ENCODE results near the gene PTGES2. TPM values are rescaled to one million over a fixed set of nuclear protein-coding genes. Genes with fewer than 3 reads are reported as not detected.

The PTGES2 gene
- total RNA-seq, 1 donor from 2014 or later: 80.0 TPM

DNA sequence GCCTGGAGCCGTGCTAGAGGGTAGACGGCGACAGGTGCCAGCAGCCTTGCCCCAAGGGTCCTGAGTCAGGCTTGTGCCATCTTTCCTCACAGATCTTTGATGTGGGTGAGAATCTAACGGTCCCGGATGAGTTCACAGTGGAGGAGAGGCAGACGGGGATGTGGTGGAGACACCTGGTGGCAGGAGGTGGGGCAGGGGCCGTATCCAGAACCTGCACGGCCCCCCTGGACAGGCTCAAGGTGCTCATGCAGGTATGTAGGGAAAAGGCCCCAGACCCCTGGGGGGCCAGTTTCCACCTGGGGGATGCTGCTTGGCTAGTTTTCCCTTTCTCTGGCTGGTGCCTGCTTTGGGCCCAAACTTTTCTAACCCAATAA is 24.0 kb downstream of the PTGES2 start:
- DNase-seq (ENCODE audit: low read depth): no peak

DNA sequence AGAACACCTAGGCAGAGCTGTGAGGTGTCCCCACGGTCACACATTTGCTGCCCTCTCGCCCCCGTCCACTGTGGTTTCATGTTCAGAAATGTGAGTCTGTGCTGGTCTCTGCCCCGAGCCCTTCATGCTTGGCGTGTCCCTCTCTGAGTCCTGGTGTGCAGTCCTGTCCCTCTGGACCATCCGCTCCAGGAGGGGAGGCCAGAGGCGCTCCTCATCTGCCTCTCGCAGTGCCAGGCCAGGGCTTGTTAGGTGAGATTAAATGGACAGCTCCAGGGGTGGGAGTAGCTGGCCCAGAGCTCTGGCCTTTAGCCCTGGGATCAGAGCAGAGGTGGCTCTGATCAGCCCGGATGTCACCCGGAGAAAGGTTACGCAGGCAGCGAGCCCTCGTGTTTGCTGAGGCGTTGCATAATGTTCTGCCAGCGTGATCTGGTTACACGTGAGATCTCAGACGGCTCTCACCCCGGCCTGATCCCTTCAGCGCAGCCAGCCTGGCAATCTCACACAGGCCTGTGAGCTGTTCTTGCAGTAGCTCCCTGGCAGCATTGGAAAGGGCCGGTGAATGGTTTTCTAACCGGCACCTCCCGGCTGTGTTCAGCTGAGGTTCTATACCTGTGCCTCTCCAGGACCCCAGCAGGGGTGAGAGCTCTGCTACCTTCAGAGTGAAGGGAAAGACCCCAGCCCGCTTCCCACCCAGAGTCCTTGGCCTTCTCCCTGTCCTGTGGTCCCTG is 24.5 kb downstream of the PTGES2 start:
- DNase-seq (ENCODE audit: low read depth): no peak

DNA sequence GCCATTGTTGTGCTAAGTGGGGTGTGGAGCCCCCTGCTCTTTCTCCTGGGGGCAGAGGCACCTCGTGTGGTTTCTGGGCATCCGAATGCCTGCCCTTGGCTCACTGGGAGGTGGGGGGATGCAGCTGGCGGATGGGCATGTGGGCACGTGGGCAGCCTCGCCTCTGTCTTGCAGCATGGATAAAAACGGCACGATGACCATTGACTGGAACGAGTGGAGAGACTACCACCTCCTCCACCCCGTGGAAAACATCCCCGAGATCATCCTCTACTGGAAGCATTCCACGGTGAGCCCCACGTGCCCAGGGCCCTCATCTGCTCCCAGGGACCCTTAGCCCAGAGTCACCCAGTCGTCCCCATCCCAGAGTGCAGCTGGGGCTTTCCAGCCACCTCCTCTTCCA is 25.3 kb downstream of the PTGES2 start:
- no peak for DNase-seq (ENCODE audit: low read depth)

DNA sequence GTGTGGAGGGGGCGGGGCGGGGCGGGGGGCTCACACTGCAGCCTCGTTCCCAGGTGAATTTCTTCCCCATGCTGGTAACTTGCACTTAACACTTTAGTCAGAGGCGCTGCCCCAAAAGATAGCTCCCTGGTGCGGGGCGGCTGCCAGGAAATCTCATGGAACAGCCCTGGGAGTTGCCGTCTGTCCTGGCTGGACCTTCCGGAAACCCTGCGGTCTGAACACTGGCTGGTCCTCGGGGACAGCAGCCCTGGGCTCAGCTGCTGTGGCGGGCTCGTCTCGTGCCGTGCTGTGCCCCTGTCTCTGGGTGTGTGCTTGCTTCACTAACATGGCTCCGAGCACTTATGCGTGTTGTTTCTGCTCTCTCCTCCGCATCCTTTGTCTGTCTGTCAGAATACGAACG is 25.8 kb downstream of the PTGES2 start:
- DNase-seq (ENCODE audit: low read depth): no peak

DNA sequence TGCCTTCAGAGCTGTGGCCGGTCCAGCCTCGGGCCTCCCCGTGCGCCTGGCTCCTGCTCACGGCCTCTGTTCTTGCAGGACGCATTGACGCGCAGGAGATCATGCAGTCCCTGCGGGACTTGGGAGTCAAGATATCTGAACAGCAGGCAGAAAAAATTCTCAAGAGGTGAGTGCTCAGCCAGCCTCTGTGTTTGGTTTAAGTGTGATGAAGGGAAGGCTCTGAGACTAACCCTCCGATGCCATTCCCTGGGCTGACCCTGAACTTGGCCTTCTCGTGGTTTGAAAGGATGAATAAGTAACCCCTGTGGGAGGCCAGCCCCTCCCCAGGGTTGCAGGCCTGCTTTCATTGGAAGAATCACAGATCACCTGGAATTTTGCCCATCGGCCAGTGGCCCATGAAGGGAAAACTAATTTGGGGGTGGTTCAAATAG is 26.3 kb downstream of the PTGES2 start:
- peak; percentile 84 for DNase-seq (ENCODE audit: low read depth)

DNA sequence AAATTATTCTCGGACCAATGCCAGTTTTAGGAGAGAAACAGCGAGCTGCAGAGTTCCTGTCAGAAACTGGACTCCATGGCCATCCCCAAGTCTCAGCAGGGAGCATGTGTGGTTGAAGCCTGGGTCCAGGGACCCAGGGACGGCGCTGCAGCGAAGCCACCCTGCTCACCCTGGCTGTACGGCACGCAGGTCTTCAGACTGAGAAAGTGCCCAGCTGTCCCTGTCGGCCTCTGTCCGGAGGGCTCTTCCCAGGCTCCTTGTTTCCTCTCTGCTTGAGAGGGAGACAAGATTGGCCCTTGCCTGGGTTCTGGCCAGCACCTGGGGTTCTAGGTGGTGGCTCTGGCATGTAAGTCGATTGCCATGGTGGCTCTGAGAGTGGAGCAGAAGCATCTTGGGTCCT is 26.9 kb downstream of the PTGES2 start:
- no peak for DNase-seq (ENCODE audit: low read depth)

DNA sequence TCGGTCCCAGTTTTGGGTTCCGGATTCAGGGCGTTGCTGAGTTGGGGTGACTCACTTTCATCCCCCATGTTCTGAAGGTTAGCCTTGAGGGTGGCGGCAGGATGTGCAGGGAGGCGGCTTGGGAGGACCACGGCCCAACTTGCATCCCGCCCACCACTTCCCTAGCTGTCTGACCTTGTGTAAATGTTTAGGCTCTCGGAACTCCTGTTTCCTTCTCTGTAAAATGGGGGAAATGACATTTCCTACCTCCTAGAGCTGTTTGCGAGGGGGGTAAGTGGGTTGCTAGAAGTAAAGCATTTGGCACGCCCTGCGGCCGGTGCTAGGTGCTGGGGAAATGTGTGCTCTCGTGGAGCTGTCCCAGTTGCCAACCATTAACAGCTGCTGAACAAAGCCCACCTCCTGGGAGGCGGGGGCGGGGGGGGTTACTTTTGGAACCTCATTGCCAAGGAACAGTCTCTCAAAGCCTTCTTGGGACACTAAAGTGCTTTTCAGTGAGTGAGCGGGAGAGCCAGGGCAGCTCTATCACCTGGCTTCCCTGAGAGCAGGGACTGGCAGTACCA is 27.5 kb downstream of the PTGES2 start:
- DNase-seq (ENCODE audit: low read depth): no peak

DNA sequence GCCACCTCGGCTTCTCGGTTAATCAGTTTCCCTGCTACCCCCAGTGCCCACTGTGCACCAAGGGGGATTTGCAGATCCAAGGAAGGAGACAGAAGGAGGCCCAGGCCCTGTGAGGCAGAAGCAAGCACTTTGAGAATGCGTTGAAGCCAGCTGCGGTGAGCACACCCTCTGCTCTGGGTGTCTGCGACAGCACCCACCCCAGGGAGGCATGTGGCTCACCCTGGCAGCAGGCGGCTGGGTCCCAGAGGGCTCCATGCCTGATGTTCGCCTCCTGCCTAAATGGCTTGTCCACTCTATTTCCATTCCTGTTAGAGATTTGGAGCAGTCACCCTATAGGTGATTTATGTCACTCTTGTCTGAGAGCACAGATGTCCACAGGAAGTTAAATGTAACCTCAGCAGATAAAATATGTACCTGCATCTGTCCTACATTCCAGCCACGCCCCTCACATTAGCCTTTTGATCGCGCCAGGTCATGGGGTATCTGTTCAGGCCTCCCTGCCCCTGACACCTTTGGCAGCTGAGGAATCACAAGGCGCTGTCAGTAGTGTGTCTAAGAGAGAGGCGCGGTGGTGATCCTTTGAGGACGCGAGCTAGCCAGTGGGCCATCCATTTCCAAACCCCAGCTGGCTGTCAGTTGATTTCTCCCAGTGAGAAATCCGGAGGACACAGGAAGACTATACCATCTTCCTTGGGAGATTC is 28.1 kb downstream of the PTGES2 start:
- peak; percentile 44 for DNase-seq (ENCODE audit: low read depth)

DNA sequence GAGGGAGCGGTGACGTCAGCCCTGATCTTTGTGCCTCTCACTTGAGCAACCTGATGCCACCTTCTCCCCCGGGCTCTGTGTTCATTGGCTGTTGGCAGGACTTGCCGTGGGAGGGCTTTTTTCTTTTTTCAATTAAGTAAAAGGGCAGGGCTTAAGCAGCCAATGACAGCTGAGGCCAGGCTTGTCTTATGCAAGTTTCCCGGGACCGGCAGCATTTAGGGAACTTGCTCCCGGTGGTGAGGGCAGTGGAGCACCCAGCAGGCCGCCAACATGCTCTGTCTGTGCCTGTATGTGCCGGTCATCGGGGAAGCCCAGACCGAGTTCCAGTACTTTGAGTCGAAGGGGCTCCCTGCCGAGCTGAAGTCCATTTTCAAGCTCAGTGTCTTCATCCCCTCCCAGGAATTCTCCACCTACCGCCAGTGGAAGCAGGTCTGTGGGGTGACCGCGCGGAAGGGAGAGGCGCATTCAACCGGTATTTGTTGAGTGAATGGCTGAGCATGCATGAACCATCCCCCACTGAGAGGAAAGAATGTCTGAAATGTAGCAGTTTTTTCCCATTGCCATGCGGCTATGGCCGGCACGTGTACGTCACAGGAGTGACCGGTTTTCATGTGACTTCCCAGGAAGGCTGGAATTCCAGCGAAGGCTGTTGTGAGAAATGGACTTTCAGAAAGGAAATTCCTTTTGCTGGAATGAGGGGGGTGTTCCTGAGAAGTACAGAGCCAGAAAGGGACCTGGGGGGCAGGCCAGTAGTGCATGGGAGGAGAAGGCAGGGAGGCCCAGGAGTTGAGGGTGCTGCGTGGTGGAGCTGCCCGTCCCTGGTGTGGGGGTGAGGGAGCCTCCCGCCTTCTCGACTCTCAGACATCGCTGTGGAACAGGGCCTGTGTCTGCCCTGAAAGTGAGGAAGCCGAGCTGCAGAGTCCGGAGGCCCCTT is 29.0 kb downstream of the PTGES2 start:
- peak; percentile 98 for DNase-seq (ENCODE audit: low read depth)

DNA sequence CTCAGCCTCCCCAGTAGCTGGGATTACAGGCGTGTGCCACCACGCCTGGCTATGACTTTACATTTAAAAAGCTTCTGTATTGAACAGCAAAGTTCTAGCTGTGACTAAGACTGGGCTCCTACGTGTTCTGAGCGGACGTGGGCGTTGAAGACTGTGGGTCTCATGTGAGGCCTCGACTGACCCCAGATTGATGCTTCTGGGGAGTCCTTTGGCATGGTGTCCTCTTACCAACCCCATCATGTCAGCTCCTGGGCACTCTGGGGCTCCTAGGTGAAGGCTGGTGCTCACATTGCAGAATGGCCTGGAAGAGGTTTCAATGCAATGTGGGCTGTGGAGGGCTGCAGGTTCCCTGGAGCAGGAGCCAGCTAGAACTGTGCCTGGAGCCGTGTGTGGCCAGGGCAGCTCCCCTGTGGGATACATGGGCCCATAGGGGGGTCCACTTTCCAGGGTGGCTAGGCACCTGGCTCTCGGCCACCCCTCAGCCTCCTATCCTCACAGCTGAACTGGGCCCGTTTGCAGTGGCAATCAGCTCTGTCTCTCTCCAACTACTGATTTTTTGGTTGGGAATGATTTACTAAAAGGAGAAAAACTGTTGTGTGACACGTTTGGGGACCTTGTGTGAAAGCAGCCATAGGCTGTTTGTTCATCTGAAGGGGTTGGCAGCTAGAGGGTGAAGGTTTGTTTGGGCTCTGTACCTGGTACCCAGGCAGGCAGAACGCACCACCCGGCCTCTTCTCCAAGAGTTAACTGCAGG is 29.8 kb downstream of the PTGES2 start:
- DNase-seq (ENCODE audit: low read depth): no peak

DNA sequence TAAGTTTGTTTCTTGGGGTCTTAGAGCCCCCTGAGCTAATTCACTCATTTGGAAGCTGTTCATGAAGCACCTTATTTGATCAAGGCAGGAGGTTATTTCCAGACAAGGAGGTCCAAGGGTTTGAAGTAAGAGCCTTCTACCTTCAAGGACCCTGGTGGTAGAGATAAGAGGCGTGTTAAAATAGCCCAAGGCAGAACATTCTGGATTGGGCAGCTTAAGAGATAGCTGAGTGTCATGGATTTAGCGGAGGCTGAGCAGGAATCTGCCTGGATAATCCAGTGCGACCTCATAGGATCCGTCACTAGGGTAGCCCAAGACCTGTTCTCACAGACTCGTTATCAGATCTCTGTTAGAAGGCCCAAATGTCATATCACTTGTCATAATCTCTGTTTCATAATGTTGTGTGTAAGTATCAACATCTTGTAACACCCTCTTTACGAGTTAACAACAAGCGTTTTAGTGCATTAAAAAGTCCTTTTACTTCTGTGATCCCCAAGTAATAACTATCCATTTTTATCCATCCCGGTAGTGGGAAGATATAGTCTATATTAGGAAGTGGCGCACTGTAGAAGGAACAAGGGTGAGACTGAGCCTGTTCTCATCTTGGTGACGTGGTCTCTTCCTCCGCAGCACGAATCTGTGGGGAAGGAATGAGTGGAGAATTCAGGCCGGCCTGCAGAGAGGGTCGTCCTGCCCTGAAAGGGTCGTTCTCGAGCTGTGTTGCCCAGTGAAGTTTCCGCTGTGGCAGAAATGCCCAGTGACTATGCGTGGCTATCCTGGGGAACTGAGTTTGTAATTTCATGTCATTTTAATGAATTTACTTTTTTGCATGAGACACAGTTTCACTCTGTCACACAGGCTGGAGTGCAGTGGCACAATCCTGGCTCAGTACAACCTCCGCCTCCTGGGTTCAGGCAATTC is 30.7 kb downstream of the PTGES2 start:
- DNase-seq (ENCODE audit: low read depth): no peak

DNA sequence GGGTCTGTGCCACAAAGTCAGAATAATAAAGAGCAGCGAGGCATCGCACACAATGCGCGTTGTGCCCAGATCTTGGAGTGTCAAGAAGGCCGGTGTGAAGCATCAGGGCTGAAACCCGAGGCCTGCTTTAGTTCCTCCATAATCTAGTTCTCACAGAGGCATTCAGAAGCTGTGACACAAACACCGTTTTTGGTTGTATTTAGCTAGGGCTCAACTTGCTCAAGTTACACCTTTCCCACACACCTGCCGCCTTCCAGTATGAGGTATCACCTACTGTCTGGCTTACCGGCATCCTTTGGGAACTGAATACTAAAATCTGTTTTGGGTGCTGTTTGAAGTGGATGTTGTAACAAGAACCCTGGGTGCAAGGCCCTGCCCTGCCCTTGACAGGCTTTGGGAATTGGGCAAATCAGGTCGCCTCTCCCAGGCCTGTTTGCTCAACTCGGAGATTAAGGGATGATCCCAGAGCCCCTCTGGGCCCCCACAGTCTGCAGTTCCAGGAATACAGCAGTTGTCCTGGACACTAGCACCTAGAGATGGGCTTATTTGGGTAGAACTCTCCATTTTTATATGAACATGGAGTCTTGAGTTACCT is 32.5 kb downstream of the PTGES2 start:
- DNase-seq (ENCODE audit: low read depth): no peak

DNA sequence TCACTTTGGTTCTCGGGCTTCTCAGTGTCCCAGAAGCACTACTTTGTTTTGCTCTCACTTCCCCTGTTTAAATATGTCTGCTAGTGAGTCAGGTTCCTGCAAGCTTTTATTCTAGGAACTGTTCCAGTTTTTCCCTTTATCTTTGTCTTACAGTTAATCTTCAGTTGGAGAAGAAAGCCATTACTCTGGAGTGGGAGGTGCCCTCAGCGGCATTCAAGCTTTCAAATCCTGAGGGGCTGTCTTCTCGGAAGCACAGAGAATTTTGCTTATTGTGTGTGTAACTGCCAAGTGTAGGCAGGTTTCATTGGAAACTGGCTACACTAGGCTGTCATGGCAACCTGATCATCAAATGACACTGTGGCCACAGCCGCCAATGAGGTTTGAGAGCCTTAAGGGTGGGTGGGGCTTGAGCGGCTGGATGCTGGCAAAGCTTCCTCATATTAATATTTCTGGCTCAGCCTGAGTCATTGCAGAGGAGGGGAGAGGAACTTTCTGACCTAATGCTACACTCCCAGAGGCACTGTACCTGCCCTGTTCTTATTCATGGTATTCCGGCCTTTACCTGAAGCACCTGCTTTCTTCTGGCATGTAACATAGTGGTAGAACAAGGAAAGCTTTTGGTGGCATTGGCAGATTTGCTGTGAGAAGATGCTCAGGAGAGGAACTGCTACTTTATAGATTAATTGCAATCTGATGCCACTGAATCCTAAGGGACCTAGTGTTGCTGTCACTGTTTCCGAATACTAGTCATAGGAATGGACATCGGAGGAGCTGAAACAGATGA is 33.2 kb downstream of the PTGES2 start:
- peak; percentile 96 for DNase-seq (ENCODE audit: low read depth)

DNA sequence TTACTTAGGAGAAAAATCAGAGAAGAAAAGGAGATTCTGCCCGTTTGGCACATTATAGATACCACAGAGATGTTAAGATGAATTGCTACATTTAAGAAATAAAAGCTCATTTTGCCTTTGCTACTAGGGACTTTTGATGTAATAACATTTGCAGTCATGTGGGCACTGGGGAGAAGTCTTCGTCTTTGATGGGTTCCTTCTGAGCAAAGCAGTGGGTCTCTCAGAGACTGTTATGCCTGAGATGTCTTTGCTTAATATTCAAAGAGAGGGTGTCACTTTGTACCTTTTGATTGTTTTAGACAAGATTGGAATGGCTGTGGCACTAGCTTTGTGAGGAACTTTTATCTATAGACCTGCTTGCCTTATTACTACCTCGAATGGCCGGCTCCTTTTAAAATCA is 34.5 kb downstream of the PTGES2 start:
- no peak for DNase-seq (ENCODE audit: low read depth)

DNA sequence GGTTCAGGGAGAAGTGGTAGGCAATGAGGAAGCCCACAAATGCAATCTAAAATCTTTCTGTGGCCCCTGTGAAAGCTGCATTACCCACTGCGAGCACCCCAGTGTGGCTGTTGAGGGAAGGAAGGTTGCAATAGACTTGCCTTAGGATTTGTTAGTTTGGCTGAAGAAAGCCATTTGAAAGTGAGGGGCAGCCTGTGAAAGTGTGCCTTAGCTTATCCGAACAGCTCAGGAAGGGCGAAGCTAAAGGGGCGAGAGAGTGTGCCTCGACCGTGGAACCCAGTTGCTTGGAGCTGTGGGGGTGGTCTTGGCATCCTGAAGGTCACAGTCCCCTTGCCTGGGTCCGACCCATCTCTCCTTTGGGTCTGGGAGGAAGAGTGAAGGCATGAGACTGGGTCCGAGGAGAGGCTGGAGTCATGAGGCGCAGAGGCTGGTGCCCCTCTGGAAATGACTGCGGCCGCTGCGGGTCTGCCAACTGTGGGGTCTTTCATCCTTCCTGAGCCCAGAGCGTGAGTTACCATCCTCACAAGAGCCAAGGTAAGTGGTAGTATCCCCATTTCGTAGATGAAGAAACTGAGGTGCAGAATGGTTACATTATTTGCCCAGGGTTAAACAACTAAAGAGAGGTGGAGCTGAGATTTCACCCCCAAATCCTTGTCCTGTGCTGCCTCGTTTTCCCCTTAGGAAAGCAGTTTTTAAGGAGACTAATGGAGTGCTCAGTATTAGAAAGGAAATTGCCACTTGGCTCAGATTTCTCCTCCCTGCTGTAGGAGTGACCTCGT is 35.1 kb downstream of the PTGES2 start:
- no peak for DNase-seq (ENCODE audit: low read depth)

DNA sequence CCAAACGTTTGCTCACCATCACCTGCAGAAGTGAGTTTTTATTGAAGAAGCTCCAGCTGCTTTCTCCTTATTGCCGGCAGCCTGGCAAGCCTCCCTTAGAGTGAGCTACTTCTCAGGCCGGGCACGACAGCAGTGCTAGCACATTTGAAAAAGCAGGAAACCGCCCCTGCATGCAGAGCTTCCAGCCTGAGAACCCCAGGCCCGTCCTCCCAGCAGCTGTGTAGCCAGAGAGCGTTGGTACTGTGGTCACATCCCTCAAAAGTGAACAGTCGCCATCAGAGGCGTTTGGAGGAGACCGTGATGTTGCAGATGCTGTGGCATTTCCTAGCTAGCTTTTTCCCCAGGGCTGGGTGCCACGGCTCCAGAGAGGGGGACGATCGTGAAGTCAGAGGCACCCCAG is 36.0 kb downstream of the PTGES2 start:
- no peak for DNase-seq (ENCODE audit: low read depth)

DNA sequence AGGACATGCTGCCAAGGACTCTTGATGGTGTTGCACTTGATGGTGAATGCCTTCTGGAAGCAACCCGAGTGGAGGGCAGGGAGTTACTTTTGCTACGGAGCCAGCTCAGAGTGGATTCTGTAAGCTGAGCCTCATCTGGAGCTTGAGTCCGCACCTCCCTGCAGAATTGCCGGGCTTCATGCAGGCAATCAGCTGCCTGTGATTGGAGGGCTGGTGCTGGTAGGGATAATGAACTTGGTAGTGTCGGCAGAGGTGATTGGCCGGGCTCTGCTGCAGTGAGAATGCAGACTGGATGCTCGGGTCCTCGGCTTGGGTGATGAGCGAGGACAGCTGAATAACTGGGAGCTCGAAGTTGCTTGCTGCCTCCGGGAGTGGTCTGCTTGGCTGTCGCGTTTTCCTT is 36.4 kb downstream of the PTGES2 start:
- DNase-seq (ENCODE audit: low read depth): no peak

DNA sequence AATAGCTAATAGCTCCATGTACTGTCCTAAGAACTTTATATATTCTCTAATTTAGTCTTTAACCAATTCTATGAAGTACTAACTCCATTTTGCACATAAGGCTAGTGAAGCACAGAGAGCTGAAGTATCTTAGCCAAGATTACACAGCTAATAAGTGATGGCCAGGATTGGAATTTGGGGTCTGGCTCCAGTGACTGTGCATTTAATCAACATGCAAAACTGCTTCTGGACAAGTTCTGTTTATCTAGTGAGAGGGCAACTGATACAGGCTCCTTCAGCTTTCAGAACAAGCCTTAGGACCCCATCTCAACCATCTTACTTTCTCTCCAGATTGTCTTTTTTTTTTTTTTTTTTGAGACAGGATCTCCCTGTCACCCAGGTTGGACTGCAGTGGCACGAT is 38.2 kb downstream of the PTGES2 start:
- DNase-seq (ENCODE audit: low read depth): no peak

All from renal cortical epithelial cell (primary cell).